Psoas muscle (tissue), 8 donors: ENCODE measurements around the gene EIF2A. TPM values are rescaled to one million over a fixed set of nuclear protein-coding genes. Genes with fewer than 3 reads are reported as not detected.
A peak's percentile ranks its signal among the peaks of the same experiment; 100 is the strongest.
"Not testable (repeated sequence)": the region's sequence is repeated elsewhere in the genome, so short reads cannot be mapped to it uniquely, and the experiment has no call there.

ENCODE experiments used
- ATAC-seq, 4 donors: fragments of 200-7000 bp; cut with Tn5 transposase; one replicate each; pipeline ENCODE4 v1.9.1; 2020; ENCODE audit warnings: moderate library complexity in 3 of 4, mild to moderate bottlenecking in 2 of 4
- DNase-seq, 2 donors: peaks; one replicate each; pipeline ENCODE4 v3.0.0-alpha.2; 2020
- H3K27ac ChIP-seq: fragments of 200-600 bp; one replicate; pipeline ENCODE4 v1.8.0; 2022
- H3K27me3 ChIP-seq, 3 donors: fragments of 200-600 bp in 1 of 3; one replicate each; pipeline versions ENCODE4 v1.6.1 to v1.8.0; 2013 to 2022; ENCODE audit warnings: low read length in 2 of 3, mild to moderate bottlenecking in 2 of 3, moderate library complexity in 1 of 3; ENCODE audit not compliant: insufficient read depth in 3 of 3
- H3K36me3 ChIP-seq, 2 donors: fragments of 200-600 bp in 1 of 2; one replicate each; pipeline versions ENCODE4 v1.6.1 to v1.8.0; 2013 to 2022; ENCODE audit warnings: low read depth in 1 of 2, mild to moderate bottlenecking in 1 of 2, moderate library complexity in 1 of 2; ENCODE audit not compliant: insufficient read depth in 1 of 2
- H3K4me1 ChIP-seq: fragments of 200-600 bp; one replicate; pipeline ENCODE4 v1.8.0; 2022
- H3K4me3 ChIP-seq: fragments of 200-600 bp; one replicate; pipeline ENCODE4 v1.8.0; 2022; ENCODE audit warnings: mild to moderate bottlenecking
- H3K9me3 ChIP-seq: fragments of 200-600 bp; one replicate; pipeline ENCODE4 v1.8.0; 2022
- CTCF ChIP-seq: fragments of 200-600 bp; IDR thresholded peaks from one replicate; pipeline ENCODE4 v1.8.0; 2022; ENCODE audit warnings: antibody characterized with exemption
- WGBS, 3 donors: extraction: QIAGEN DNeasy Blood & Tissue Kit; methylation state at CpG; one replicate each; pipeline versions ENCODE4 v1.1.6 to v1.1.7; 2013; 5-methylcytosine and 5-hydroxymethylcytosine counted together
- intact Hi-C, 2 donors: fragments of 100-400 bp; cut with DNase I; formaldehyde crosslinking; loops; one replicate each; pipeline versions ENCODE4 v1.11.0 to v1.14.2; 2022
- polyA plus RNA-seq, 3 donors: library from polyadenylated mRNA; stranded (reverse); fragments of 200-250 nt; gene quantifications; one replicate each; pipeline ENCODE4 v1.2.3, GENCODE V29; 2013
- total RNA-seq, 4 donors: library from RNA; stranded (reverse); fragmentation: NEBNext Ultra II Directional in 2 of 4; extraction: Animal tissue kit (Norgen Biotek cat#: 25700) in 2 of 4; gene quantifications; one replicate each; pipeline versions ENCODE4 v1.2.1 to v1.2.4, GENCODE V29; 2021 to 2023
- donor health status: healthy with polysubstance abuse.
- donor health status: DM: no; HTN: no; CAD: no; lungs with moderate emphysema.
- donor health status: Bipolar disorder and iron deficiency.
- donor health status: healthy.
- donor health status: DM: yes; HTN: yes; CAD: no.
- donor health status: DM: no; HTN: no; CAD: no.
- donor health status: DM: no; HTN: no; CAD: no.
- donor health status: DM: yes; HTN: yes; CAD: no.

The EIF2A gene
- total and polyA plus RNA-seq, 7 donors, result 67.2 to 117 (median 102) TPM

DNA sequence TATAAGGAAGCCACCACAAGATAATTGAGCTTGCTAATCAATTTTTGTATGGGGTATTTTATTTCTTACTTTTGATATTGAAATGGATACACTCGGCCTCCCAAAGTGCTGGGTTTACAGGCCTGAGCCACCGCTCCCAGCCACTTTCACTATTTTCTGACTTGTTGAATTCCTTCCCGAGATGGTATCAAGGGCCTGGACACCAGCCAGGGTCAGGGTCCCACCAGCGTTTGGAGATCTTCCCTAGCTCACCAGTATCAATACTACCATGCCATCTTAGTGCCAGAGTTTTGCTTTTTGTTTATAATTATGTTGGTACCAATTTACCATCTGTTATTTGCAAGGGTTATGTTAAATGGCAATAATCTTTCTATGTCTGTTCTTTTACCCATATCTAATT, 51.1 kb downstream of the EIF2A start:
- WGBS, 3 donors, result 83 to 88% (median 84%) methylated on average over 4 of the region's 4 CpGs
- Histone ChIP-seq H3K4me1 (peaks cover 5% of the 10 kb centered on the region), H3K36me3 (peaks cover 0 to 2% of the 10 kb centered on the region in 2 donors), H3K27ac (no peak overlapping the region), H3K4me3 (no peak overlapping the region), H3K27me3 (no peaks in the 10 kb centered on the region), H3K9me3 (no peaks in the 10 kb centered on the region)
- ATAC-seq (no peak), DNase-seq (no peak)
- no peak for TF ChIP-seq CTCF
- intact Hi-C loops, result no loop called here

GRCh38 chr3:150599611-150600297, 53.2 kb downstream of the EIF2A start:
- TF ChIP-seq CTCF, result no peak
- H3K27ac ChIP-seq, result no peak overlapping the region
- H3K4me1 ChIP-seq, result peaks cover 12% of the 10 kb centered on the region
- H3K27me3 ChIP-seq, result no peaks in the 10 kb centered on the region
- H3K36me3 ChIP-seq, result no peaks in the 10 kb centered on the region
- ATAC-seq (no peak), DNase-seq (no peak)
- WGBS, 3 donors, result 71 to 73% (median 71%) methylated on average over 4 of the region's 4 CpGs
- intact Hi-C loops, result loop anchor here (5.0 to 10.0 kb wide), 2 partner anchors 52 to 165 kb away; partner anchors contain the start of genes EIF2A (in 1 of the 2), SERP1 (in 1 of the 2) and SIAH2 (in 1 of the 2)
- H3K9me3 ChIP-seq, result no peaks in the 10 kb centered on the region
- no peak overlapping the region for H3K4me3 ChIP-seq

DNA sequence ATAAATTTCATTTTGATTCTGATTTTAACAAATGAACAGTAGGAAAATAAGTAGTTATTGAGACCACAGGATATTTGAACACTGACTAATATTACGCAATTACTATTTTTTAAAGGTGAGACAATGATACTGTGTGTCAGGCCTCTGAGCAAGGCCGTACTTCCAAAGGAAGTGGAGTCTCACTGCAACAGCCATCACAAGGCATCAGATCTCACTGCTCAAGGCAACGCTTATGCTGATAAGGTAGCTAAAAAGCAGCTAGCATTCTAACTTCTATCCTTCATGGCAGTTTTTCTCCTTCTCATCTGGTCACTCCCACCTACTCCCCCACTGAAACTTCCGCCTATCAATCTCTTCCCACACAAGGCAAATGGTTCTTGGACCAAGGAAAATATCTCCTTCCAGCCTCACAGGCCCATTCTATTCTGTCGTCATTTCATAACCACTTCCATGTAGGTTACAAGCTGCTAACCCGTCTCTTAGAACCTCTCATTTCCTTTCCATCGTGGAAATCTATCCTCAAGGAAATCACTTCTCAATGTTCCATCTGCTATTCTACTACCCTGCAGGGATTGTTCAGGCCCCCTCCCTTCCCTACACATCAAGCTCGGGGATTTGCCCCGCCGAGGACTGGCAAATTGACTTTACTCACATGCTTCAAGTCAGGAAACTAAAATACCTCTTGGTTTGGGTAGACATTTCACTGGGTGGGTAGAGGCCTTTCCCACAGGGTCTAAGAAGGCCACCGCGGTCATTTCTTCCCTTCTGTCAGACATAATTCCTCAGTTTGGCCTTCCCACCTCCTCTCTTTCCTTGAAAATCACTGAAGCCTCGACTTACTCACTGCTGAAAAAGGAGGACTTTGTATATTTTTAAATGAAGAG, 54.3 kb downstream of the EIF2A start:
- not testable (repeated sequence) for H3K36me3 ChIP-seq, H3K27ac ChIP-seq, H3K9me3 ChIP-seq, H3K4me3 ChIP-seq, H3K27me3 ChIP-seq, DNase-seq, ATAC-seq
- peaks cover 23% of the 10 kb centered on the region for H3K4me1 ChIP-seq
- intact Hi-C loops, result loop anchor here (5.0 to 10.0 kb wide), 2 partner anchors 54 to 164 kb away; partner anchors contain the start of genes EIF2A (in 1 of the 2), SERP1 (in 1 of the 2) and SIAH2 (in 1 of the 2)
- WGBS, 3 donors, result 87 to 91% (median 90%) methylated on average over 13 of the region's 13 CpGs

DNA sequence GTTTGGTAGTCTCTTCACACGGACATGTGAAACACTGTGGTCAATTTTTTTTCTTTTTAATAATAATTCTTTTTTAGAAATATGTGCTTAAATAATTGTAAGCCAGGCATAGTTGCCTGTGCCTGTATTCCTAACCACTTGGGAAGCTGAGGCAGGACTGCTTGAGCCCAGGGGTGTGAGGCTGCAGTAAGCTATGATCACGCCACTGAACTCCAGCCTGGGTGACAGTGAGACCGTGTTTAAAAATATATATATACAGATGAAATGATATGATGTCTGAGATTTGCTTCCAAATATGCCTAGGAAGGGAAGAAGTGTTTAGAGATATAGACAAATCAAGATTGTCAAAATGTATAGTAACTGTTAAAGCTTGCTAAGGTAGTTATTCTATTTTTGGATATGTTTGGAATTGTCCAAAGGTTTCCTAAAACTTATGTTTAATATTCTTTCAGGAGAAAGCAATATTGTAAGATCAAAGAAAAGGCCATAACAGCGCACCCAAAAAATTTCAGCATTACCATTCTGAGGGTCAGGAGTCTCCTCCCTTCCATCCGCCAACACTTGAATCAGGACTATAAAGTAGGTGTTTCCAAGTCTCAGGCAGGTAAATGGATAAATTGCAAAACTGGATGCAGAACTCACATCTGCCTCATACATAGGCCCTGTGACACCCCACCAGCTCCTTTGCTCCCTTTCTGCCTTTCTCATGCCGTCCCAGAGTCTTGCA, 56.0 kb downstream of the EIF2A start:
- intact Hi-C loops, result loop anchor here (5.0 to 10.0 kb wide), 2 partner anchors 55 to 162 kb away; partner anchors contain the start of genes EIF2A (in 1 of the 2), SERP1 (in 1 of the 2) and SIAH2 (in 1 of the 2)
- TF ChIP-seq CTCF, result no peak
- Histone ChIP-seq H3K36me3 (no peaks in the 10 kb centered on the region), H3K4me3 (peak overlapping the region; percentile 85), H3K4me1 (peaks cover 36% of the 10 kb centered on the region), H3K9me3 (no peaks in the 10 kb centered on the region), H3K27ac (peak overlapping the region; percentile 94), H3K27me3 (no peaks in the 10 kb centered on the region)
- DNase-seq (no peak), ATAC-seq (peak in 3 of 4 donors; percentile 33 to 53 (median 45))
- WGBS, 3 donors, result 17 to 29% (median 20%) methylated on average over 6 of the region's 6 CpGs
